NCI-H510A (cell line): ENCODE results near the gene METRNL.
"Not testable (repeated sequence)": the region's sequence is repeated elsewhere in the genome, so short reads cannot be mapped to it uniquely, and the experiment has no call there.

Experiments
- DNase-seq: peaks from one replicate; lab custom pipeline; 2025; lab: John Stamatoyannopoulos, UW

METRNL gene

GRCh38 chr17:83107656-83108048 is 28.2 kb downstream of the METRNL start:
- no peak for DNase-seq

GRCh38 chr17:83108709-83109108 is 29.3 kb downstream of the METRNL start:
- DNase-seq = no peak

- DNase-seq = no peak
Observed at GRCh38 chr17:83109386-83109785, 30.0 kb downstream of the METRNL start.

- DNase-seq = no peak
Observed at GRCh38 chr17:83109793-83110645, 30.6 kb downstream of the METRNL start.

GRCh38 chr17:83110735-83111134 is 31.3 kb downstream of the METRNL start:
- DNase-seq = no peak

- no peak for DNase-seq
Observed at GRCh38 chr17:83111516-83112282, 32.3 kb downstream of the METRNL start.

GRCh38 chr17:83113381-83113780 is 34.0 kb downstream of the METRNL start:
- no peak for DNase-seq

- DNase-seq = no peak
Observed at GRCh38 chr17:83113792-83114191, 34.4 kb downstream of the METRNL start.

- no peak for DNase-seq
Observed at GRCh38 chr17:83114706-83115105, 35.3 kb downstream of the METRNL start.

GRCh38 chr17:83115202-83115651 is 35.8 kb downstream of the METRNL start:
- DNase-seq = no peak

GRCh38 chr17:83115832-83116231 is 36.4 kb downstream of the METRNL start:
- DNase-seq = no peak

GRCh38 chr17:83116311-83116771 is 36.9 kb downstream of the METRNL start:
- no peak for DNase-seq

- DNase-seq = no peak
Observed at GRCh38 chr17:83116783-83117555, 37.6 kb downstream of the METRNL start.

GRCh38 chr17:83117583-83117982 is 38.2 kb downstream of the METRNL start:
- no peak for DNase-seq

GRCh38 chr17:83118071-83118841 is 38.8 kb downstream of the METRNL start:
- no peak for DNase-seq

GRCh38 chr17:83119987-83120864 is 40.8 kb downstream of the METRNL start:
- no peak for DNase-seq

- DNase-seq = not testable (repeated sequence)
Observed at GRCh38 chr17:83121473-83121872, 42.1 kb downstream of the METRNL start.

GRCh38 chr17:83121921-83122820 is 42.8 kb downstream of the METRNL start:
- DNase-seq = no peak

GRCh38 chr17:83122834-83123233 is 43.4 kb downstream of the METRNL start:
- no peak for DNase-seq
